ENCODE results near the gene BTN2A1. TPM values are rescaled to one million over a fixed set of nuclear protein-coding genes. Genes with fewer than 3 reads are reported as not detected.

BTN2A1 gene
- total and polyA plus RNA-seq, 2 of the 13 experiments (the other 11 are each of a cell fraction or from before 2014, with no cell fraction given), result 16.4 to 30.4 TPM

GRCh38 chr6:26464014-26464413 is 6.3 kb downstream of the BTN2A1 start:
- CTCF ChIA-PET (ENCODE audit: low intra/inter-chr PET ratio, low total read pairs), result no interaction called here
- POLR2A ChIA-PET, result interaction anchor here (0.9 kb wide), 1 partner anchor 10 kb away, joined by 3 read pairs; no protein-coding TSS in a partner anchor
- BruUV-seq (replicated peaks), result no TSS peak
- ATAC-seq, result no peak
- WGBS (ENCODE audit: low lambda C conversion rate), result 95% methylated on average over 4 of the region's 4 CpGs
- no peak for FAIRE-seq
- in situ Hi-C loops (cut with HindIII; ENCODE audit: extremely low pct_ligation_motif_present, low pct_unique_long_range_greater_than_20kb) (no loop called here), intact Hi-C loops (cut with micrococcal nuclease; ENCODE audit: unreplicated experiment) (no loop called here)
- H3K9ac ChIP-seq (ENCODE audit: insufficient read depth, low read depth, low read length), result no peak overlapping the region
- no peaks in the 10 kb centered on the region for H3K9me3 ChIP-seq (ENCODE audit: low read length)
- H3K4me2 ChIP-seq (ENCODE audit: low read depth, low read length), result no peak overlapping the region
- no peak overlapping the region for H3K27ac ChIP-seq (ENCODE audit: extremely low read length, insufficient read depth, low read length)
- no peak overlapping the region for H3K4me3 ChIP-seq (replicated peaks in 1 of 3; ENCODE audit: insufficient read depth in 1 of 3, low read depth in 2 of 3, low read length in 3 of 3)
- H3K36me3 ChIP-seq (replicated peaks in 1 of 2; ENCODE audit: control insufficient read depth in 1 of 2, insufficient read depth in 2 of 2, low read length in 2 of 2), result peaks cover 45 to 71% of the 10 kb centered on the region in 2 experiments
- peaks cover 23% of the 10 kb centered on the region for H3K4me1 ChIP-seq (ENCODE audit: insufficient read depth, low read length)
- no peaks in the 10 kb centered on the region for H3K27me3 ChIP-seq (ENCODE audit: control insufficient read depth in 1 of 2, insufficient read depth in 2 of 2, low read length in 2 of 2)
- H3K79me2 ChIP-seq (ENCODE audit: insufficient read depth, low read length), result peaks cover 8% of the 10 kb centered on the region
- DNase-seq (ENCODE audit: low spot score), result no peak
- no peaks in the 10 kb centered on the region for H4K20me1 ChIP-seq (ENCODE audit: insufficient read depth, low read length)
- H2AFZ ChIP-seq (ENCODE audit: low read length), result no peak overlapping the region
- TF ChIP-seq PCBP1 (IDR thresholded peaks at IDR 0.05; ENCODE audit: borderline replicate concordance, low read depth, low read length) (no peak), AHR (CRISPR knock-in tag; IDR thresholded peaks at IDR 0.05) (no peak), ZBTB20 (CRISPR knock-in tag; IDR thresholded peaks at IDR 0.05; ENCODE audit: borderline replicate concordance, low read depth) (no peak), HOXA3 (CRISPR knock-in tag; IDR thresholded peaks at IDR 0.05) (no peak), ZNF343 (CRISPR knock-in tag; IDR thresholded peaks at IDR 0.05) (no peak), FOXK1 (CRISPR knock-in tag; IDR thresholded peaks at IDR 0.05; ENCODE audit: borderline replicate concordance, low read depth) (no peak), HOXA9 (CRISPR knock-in tag; IDR thresholded peaks at IDR 0.05; ENCODE audit: borderline replicate concordance) (no peak), ZMYM4 (CRISPR knock-in tag; IDR thresholded peaks at IDR 0.05) (no peak), HBP1 (CRISPR knock-in tag; IDR thresholded peaks at IDR 0.05; ENCODE audit: low read depth) (no peak), GATA4 (IDR thresholded peaks at IDR 0.05; ENCODE audit: borderline replicate concordance, low read depth) (no peak), AFF4 (CRISPR knock-in tag; IDR thresholded peaks at IDR 0.05) (no peak), PREB (CRISPR knock-in tag; IDR thresholded peaks at IDR 0.05) (no peak), HMG20B (CRISPR knock-in tag; conservative IDR thresholded peaks at IDR 0.05) (no peak), ZNF564 (CRISPR knock-in tag; IDR thresholded peaks at IDR 0.05) (no peak), HMGXB3 (CRISPR knock-in tag; IDR thresholded peaks at IDR 0.05; ENCODE audit: borderline replicate concordance) (no peak)
